ENCODE results near the gene OPCML.

The OPCML gene

DNA sequence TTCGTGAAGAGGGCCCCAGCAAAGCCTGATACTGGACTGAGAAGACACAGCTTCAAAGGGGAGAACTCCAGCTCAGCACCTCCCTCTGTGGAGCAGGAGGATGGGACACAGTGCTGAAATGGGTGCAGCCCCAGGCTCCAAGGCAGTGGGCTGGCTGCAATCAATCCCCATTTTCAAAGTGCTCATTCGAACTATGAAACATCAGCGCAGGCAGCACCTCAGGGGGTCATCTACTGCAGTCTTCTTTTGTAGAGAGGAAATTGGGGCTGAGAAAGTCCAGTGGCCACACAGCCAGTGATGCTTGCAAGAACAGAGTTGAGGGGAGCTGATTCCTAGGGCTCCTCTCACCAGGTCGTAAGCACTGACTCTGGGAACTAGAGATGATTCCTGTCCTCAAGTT is 25.1 kb downstream of the OPCML start:
- Histone ChIP-seq H3K9ac (ENCODE audit: low read length) (no peak overlapping the region), H3K27me3 (replicated peaks; ENCODE audit: insufficient read depth, low read length) (no peaks in the 10 kb centered on the region), H3K9me3 (replicated peaks; ENCODE audit: insufficient read depth, low read length) (no peaks in the 10 kb centered on the region), H3K36me3 (replicated peaks; ENCODE audit: insufficient read depth, low read length) (no peaks in the 10 kb centered on the region), H3K4me2 (ENCODE audit: low read depth, low read length) (no peak overlapping the region), H3K27ac (ENCODE audit: low read length) (no peak overlapping the region), H3F3A (ENCODE audit: insufficient read depth, low read length) (no peaks in the 10 kb centered on the region), H2AFZ (ENCODE audit: low read length) (no peak overlapping the region), H3K4me1 (ENCODE audit: low read length) (no peaks in the 10 kb centered on the region), H4K20me1 (ENCODE audit: insufficient read depth, low read length) (no peaks in the 10 kb centered on the region), H3K79me2 (ENCODE audit: low read length) (no peaks in the 10 kb centered on the region), H3K4me3 (ENCODE audit: low read length) (no peak overlapping the region), H3K9me2 (replicated peaks; ENCODE audit: insufficient read depth, low read length) (no peaks in the 10 kb centered on the region)
- DNase-seq, result no peak
- TF ChIP-seq EZH2 (optimal IDR thresholded peaks at IDR 0.05; ENCODE audit: low read depth, low read length) (no peak), EZH2phosphoT487 (IDR thresholded peaks at IDR 0.05; ENCODE audit: low read length) (no peak)
- TF ChIP-seq, protein P1, sequence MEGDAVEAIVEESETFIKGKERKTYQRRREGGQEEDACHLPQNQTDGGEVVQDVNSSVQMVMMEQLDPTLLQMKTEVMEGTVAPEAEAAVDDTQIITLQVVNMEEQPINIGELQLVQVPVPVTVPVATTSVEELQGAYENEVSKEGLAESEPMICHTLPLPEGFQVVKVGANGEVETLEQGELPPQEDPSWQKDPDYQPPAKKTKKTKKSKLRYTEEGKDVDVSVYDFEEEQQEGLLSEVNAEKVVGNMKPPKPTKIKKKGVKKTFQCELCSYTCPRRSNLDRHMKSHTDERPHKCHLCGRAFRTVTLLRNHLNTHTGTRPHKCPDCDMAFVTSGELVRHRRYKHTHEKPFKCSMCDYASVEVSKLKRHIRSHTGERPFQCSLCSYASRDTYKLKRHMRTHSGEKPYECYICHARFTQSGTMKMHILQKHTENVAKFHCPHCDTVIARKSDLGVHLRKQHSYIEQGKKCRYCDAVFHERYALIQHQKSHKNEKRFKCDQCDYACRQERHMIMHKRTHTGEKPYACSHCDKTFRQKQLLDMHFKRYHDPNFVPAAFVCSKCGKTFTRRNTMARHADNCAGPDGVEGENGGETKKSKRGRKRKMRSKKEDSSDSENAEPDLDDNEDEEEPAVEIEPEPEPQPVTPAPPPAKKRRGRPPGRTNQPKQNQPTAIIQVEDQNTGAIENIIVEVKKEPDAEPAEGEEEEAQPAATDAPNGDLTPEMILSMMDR (IDR thresholded peaks at IDR 0.05; ENCODE audit: low read length), result no peak

DNA sequence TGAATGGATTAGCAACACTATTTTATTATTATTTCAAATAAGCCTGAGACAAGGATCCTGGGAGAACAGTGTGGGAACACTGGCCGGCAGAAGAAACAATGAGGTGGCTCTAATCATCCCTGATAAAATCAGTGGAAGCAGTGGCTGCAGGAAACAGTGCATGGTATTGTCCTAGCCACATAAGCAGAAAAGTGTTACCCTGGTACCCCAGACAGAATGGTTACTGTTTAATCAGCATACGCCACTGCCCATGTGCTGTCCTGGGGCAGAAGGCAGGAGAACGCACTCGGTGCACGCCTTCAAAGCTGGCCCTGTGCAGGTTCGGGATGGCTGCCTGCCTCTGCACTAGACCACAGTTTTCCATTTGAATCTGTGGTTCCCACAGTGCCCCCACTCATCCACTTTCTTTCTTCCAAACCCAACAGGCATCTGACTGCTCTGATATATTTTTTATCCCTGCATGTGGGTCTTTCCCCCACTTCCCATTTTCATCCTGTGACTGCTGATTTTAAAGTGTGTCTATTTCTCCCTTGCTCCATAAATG is 25.7 kb downstream of the OPCML start:
- H3K4me1 ChIP-seq (ENCODE audit: low read length), result no peaks in the 10 kb centered on the region
- no peaks in the 10 kb centered on the region for H3K79me2 ChIP-seq (ENCODE audit: low read length)
- no peak overlapping the region for H3K27ac ChIP-seq (ENCODE audit: low read length)
- no peak overlapping the region for H3K4me3 ChIP-seq (ENCODE audit: low read length)
- TF ChIP-seq EZH2phosphoT487 (IDR thresholded peaks at IDR 0.05; ENCODE audit: low read length) (no peak), EZH2 (optimal IDR thresholded peaks at IDR 0.05; ENCODE audit: low read depth, low read length) (no peak)
- TF ChIP-seq, protein P1 (IDR thresholded peaks at IDR 0.05; ENCODE audit: low read length), result no peak
- no peak for DNase-seq
- H3K27me3 ChIP-seq (replicated peaks; ENCODE audit: insufficient read depth, low read length), result no peaks in the 10 kb centered on the region
- no peaks in the 10 kb centered on the region for H3K36me3 ChIP-seq (replicated peaks; ENCODE audit: insufficient read depth, low read length)
- H3F3A ChIP-seq (ENCODE audit: insufficient read depth, low read length), result no peaks in the 10 kb centered on the region
- H2AFZ ChIP-seq (ENCODE audit: low read length), result no peak overlapping the region
- no peak overlapping the region for H3K9ac ChIP-seq (ENCODE audit: low read length)
- H3K9me3 ChIP-seq (replicated peaks; ENCODE audit: insufficient read depth, low read length), result no peaks in the 10 kb centered on the region
- H3K4me2 ChIP-seq (ENCODE audit: low read depth, low read length), result no peak overlapping the region
- no peaks in the 10 kb centered on the region for H3K9me2 ChIP-seq (replicated peaks; ENCODE audit: insufficient read depth, low read length)
- no peaks in the 10 kb centered on the region for H4K20me1 ChIP-seq (ENCODE audit: insufficient read depth, low read length)

DNA sequence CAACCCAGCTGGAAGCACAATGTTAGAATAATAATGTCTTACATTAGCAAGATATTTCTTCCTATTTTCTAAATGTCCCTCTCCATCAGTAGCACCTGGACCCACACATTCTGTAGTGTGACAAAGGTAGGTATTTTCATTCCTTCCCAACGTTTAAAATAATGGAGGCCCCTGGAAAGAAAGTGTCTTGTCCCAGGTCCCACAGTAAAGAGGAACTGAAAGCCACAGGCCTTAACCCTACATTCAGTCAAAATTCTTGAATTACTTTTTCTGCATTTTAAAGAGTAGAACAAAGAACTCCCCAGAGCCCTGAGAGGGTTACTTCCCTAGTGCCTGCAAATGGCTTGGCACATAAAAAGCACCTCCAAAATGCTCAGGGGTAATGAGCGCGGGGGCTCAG is 26.3 kb downstream of the OPCML start:
- TF ChIP-seq EZH2 (optimal IDR thresholded peaks at IDR 0.05; ENCODE audit: low read depth, low read length) (no peak), EZH2phosphoT487 (IDR thresholded peaks at IDR 0.05; ENCODE audit: low read length) (no peak)
- Histone ChIP-seq H3K27me3 (replicated peaks; ENCODE audit: insufficient read depth, low read length) (no peaks in the 10 kb centered on the region), H3K4me1 (ENCODE audit: low read length) (no peaks in the 10 kb centered on the region)

DNA sequence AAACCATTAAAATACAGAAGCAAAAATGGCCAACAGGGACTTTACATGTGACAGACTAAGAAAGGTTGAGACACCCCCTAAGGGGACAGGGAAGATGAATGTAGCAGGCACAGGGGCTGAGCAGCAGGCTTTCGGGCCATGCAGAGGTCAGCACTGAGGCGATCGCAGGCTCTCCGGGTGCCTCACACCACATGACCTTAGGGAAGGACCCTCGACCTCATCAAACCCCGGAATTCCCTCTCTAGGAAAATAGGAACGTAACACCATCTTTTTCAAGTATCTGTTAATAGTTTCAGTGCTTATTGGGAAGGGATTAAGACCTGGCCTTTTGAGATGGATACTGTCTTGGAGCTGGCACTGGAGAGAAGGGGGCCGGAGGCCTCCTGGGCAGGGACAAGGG is 27.4 kb downstream of the OPCML start:
- Histone ChIP-seq H3K4me3 (ENCODE audit: low read length) (no peak overlapping the region), H3K4me2 (ENCODE audit: low read depth, low read length) (no peak overlapping the region), H2AFZ (ENCODE audit: low read length) (no peak overlapping the region), H3K36me3 (replicated peaks; ENCODE audit: insufficient read depth, low read length) (no peaks in the 10 kb centered on the region), H4K20me1 (ENCODE audit: insufficient read depth, low read length) (no peaks in the 10 kb centered on the region), H3K27ac (ENCODE audit: low read length) (no peak overlapping the region), H3F3A (ENCODE audit: insufficient read depth, low read length) (no peaks in the 10 kb centered on the region), H3K9me3 (replicated peaks; ENCODE audit: insufficient read depth, low read length) (no peaks in the 10 kb centered on the region), H3K79me2 (ENCODE audit: low read length) (no peaks in the 10 kb centered on the region), H3K27me3 (replicated peaks; ENCODE audit: insufficient read depth, low read length) (no peaks in the 10 kb centered on the region), H3K4me1 (ENCODE audit: low read length) (no peaks in the 10 kb centered on the region), H3K9me2 (replicated peaks; ENCODE audit: insufficient read depth, low read length) (no peaks in the 10 kb centered on the region), H3K9ac (ENCODE audit: low read length) (no peak overlapping the region)
- TF ChIP-seq EZH2 (optimal IDR thresholded peaks at IDR 0.05; ENCODE audit: low read depth, low read length), result no peak
- TF ChIP-seq EZH2phosphoT487 (IDR thresholded peaks at IDR 0.05; ENCODE audit: low read length), result no peak
- TF ChIP-seq, protein P1 (IDR thresholded peaks at IDR 0.05; ENCODE audit: low read length), result no peak
- no peak for DNase-seq

More for the DNA sequence above, 26.3 kb downstream of the OPCML start:
- Histone ChIP-seq H3K9me3 (replicated peaks; ENCODE audit: insufficient read depth, low read length) (no peaks in the 10 kb centered on the region), H3K9me2 (replicated peaks; ENCODE audit: insufficient read depth, low read length) (no peaks in the 10 kb centered on the region), H3K4me2 (ENCODE audit: low read depth, low read length) (no peak overlapping the region), H3K36me3 (replicated peaks; ENCODE audit: insufficient read depth, low read length) (no peaks in the 10 kb centered on the region), H3K4me3 (ENCODE audit: low read length) (no peak overlapping the region), H2AFZ (ENCODE audit: low read length) (no peak overlapping the region), H3K27ac (ENCODE audit: low read length) (no peak overlapping the region), H3K79me2 (ENCODE audit: low read length) (no peaks in the 10 kb centered on the region), H4K20me1 (ENCODE audit: insufficient read depth, low read length) (no peaks in the 10 kb centered on the region), H3K9ac (ENCODE audit: low read length) (no peak overlapping the region), H3F3A (ENCODE audit: insufficient read depth, low read length) (no peaks in the 10 kb centered on the region)
- no peak for DNase-seq
